Spleen (tissue), 11 donors: ENCODE data around the gene SLAMF7. TPM values are rescaled to one million over a fixed set of nuclear protein-coding genes. Genes with fewer than 3 reads are reported as not detected.
"Not testable (repeated sequence)": the region's sequence is repeated elsewhere in the genome, so short reads cannot be mapped to it uniquely, and the experiment has no call there.

Source experiments
- DNase-seq: peaks from one replicate; pipeline ENCODE4 v3.0.0-alpha.2; 2020
- H3K27ac ChIP-seq, 8 donors: fragments of 200-600 bp; sonication (generic) in 7 of 8; 1 replicate in 4 of 8; 2 replicates in 4 of 8; pipeline versions ENCODE4 v1.5.0 to v1.8.0; 2016 to 2021; ENCODE audit warnings: inconsistent platforms in 4 of 8, mild to moderate bottlenecking in 4 of 8, moderate library complexity in 1 of 8
- H3K27me3 ChIP-seq, 7 donors: fragments of 200-600 bp; sonication (generic) in 6 of 7; replicated peaks in 1 of 7; 1 replicate in 4 of 7; 2 replicates in 3 of 7; pipeline versions ENCODE4 v1.5.0 to v1.8.0; 2016 to 2021; ENCODE audit warnings: inconsistent platforms in 3 of 7, mild to moderate bottlenecking in 1 of 7
- H3K36me3 ChIP-seq, 6 donors: fragments of 200-600 bp; sonication (generic) in 5 of 6; 1 replicate in 4 of 6; 2 replicates in 2 of 6; pipeline versions ENCODE4 v1.5.0 to v1.8.0; 2016 to 2021; ENCODE audit warnings: inconsistent platforms in 2 of 6
- H3K4me1 ChIP-seq, 6 donors: fragments of 200-600 bp; sonication (generic) in 5 of 6; 1 replicate in 3 of 6; 2 replicates in 3 of 6; pipeline versions ENCODE4 v1.5.0 to v1.8.0; 2016 to 2021; ENCODE audit warnings: inconsistent platforms in 3 of 6
- H3K4me3 ChIP-seq, 8 donors: fragments of 200-600 bp; sonication (generic) in 7 of 8; 1 replicate in 4 of 8; 2 replicates in 4 of 8; pipeline versions ENCODE4 v1.5.0 to v1.8.0; 2016 to 2021; ENCODE audit warnings: inconsistent platforms in 4 of 8, mild to moderate bottlenecking in 4 of 8, moderate library complexity in 2 of 8
- H3K9me3 ChIP-seq, 8 donors: fragments of 200-600 bp; sonication (generic) in 7 of 8; 1 replicate in 4 of 8; 2 replicates in 4 of 8; pipeline versions ENCODE4 v1.5.0 to v1.8.0; 2016 to 2021; ENCODE audit warnings: inconsistent platforms in 4 of 8
- CTCF ChIP-seq, 11 experiments: fragments of 200-600 bp in 7 of 11; fragments of 450-650 bp in 4 of 11; sonication (generic) in 4 of 11; IDR thresholded peaks in 8 of 11; conservative IDR thresholded peaks in 3 of 11; 1 replicate in 7 of 11; 2 replicates in 4 of 11; pipeline versions ENCODE4 v1.4.0 to v1.8.0; 2016 to 2021; ENCODE audit warnings: antibody characterized with exemption in 11 of 11, inconsistent platforms in 4 of 11, mild to moderate bottlenecking in 1 of 11
- POLR2A ChIP-seq, 3 donors: fragments of 450-650 bp; IDR thresholded peaks; one replicate each; pipeline ENCODE4 v1.5.1; 2017; ENCODE audit warnings: antibody characterized with exemption in 3 of 3, mild to moderate bottlenecking in 1 of 3
- POLR2AphosphoS5 ChIP-seq, 3 donors: sonication (generic); formaldehyde crosslinking; IDR thresholded peaks; one replicate each; pipeline ENCODE4 v1.5.1; 2017; ENCODE audit warnings: antibody characterized with exemption in 3 of 3
- WGBS, 5 donors: extraction: QIAGEN DNeasy Blood & Tissue Kit in 3 of 5; methylation state at CpG; one replicate each; pipeline versions ENCODE4 v1.1.5 to v1.1.7; 2013 to 2018; 5-methylcytosine and 5-hydroxymethylcytosine counted together
- intact Hi-C: fragments of 100-400 bp; cut with DNase I; formaldehyde crosslinking; loops from one replicate; pipeline ENCODE4 v1.15.0; 2023; ENCODE audit warnings: low total_unique reads
- polyA plus RNA-seq, 3 donors: library from polyadenylated mRNA; stranded (reverse); fragments of 200-250 nt; gene quantifications; one replicate each; pipeline ENCODE4 v1.2.1, GENCODE V29; 2013
- total RNA-seq, 7 donors: library from RNA; depleted of rRNA in 3 of 7; stranded (reverse); fragments of >200 nt in 3 of 7; fragmentation: NEBNext Ultra II Directional in 4 of 7; extraction: Animal tissue kit (Norgen Biotek cat#: 25700) in 4 of 7; gene quantifications; one replicate each; pipeline versions ENCODE4 v1.1.0 to v1.2.1, GENCODE V29; 2016 to 2021
- donor health status: healthy with polysubstance abuse.
- donor health status: DM: no; HTN: no; CAD: no; lungs with moderate emphysema.
- donor health status: DM: no; HTN: no; CAD: no.
- donor health status: Bipolar disorder and iron deficiency.
- donor health status: healthy.
- donor health status: DM: no; HTN: no; CAD: no.
- donor health status: DM: yes; HTN: yes; CAD: no.

Gene SLAMF7
- total and polyA plus RNA-seq, 10 donors, result 12.5 to 134 (median 41.8) TPM

- TF ChIP-seq POLR2A (IDR thresholded peaks at IDR 0.05), result no peak
- TF ChIP-seq POLR2AphosphoS5 (IDR thresholded peaks at IDR 0.05), result no peak
- no peak for TF ChIP-seq CTCF (IDR thresholded peaks at IDR 0.05 in 8 of 11, conservative IDR thresholded peaks at IDR 0.05 in 3 of 11)
- Histone ChIP-seq H3K9me3 (no peaks in the 10 kb centered on the region), H3K4me3 (peak overlapping the region; percentile 42 to 77 (median 58)), H3K36me3 (peaks cover 0 to 1% (median 0%) of the 10 kb centered on the region in 6 donors), H3K27me3 (no peaks in the 10 kb centered on the region), H3K27ac (peak overlapping the region; percentile 61 to 95 (median 90)), H3K4me1 (peaks cover 13 to 79% (median 67%) of the 10 kb centered on the region in 6 donors)
- WGBS, 5 donors, result 17 to 42% (median 23%) methylated on average over 2 of the region's 2 CpGs
- intact Hi-C loops, result no loop called here
- no peak for DNase-seq
These were observed 27.8 kb upstream of the SLAMF7 start for GRCh38 chr1:160711276-160711601.

GRCh38 chr1:160711602-160712311 is 27.3 kb upstream of the SLAMF7 start, which contains the start of gene CD48:
TSS of gene CD48 (minus strand) at chr1:160711822. CDS start at chr1:160711763, 59 bp downstream.
- WGBS, 5 donors, result 15 to 36% (median 21%) methylated on average over 9 of the region's 9 CpGs

DNA sequence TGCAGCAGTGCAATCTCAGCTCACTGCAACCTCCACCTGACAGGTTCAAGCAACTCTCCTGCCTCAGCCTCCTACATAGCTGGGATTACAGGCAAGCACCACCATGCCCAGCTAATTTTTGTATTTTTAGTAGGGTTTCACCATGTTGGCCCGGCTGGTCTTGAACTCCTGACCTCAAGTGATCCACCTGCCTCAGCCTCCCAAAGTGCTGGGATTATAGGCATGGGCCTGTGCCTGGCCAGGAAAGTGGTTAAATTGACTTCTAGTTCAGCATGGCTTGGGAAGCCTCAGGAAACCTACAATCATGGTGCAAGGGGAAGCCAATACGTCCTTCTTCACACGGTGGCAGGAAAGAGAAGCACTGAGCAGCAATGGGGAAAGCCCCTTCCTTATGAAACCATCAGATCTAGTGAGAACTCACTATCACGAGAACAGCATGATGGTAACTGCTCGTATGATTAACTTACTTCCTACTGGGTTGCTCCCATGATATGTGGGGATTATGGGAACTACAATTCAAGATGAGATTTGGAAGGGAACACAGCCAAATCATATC is 26.4 kb upstream of the SLAMF7 start:
- peak overlapping the region; percentile 61 to 95 (median 90) for H3K27ac ChIP-seq
- not testable (repeated sequence) for H3K27me3 ChIP-seq, DNase-seq

More at GRCh38 chr1:160711602-160712311, 27.3 kb upstream of the SLAMF7 start, which contains the start of gene CD48:
- TF ChIP-seq POLR2A (IDR thresholded peaks at IDR 0.05) (no peak), POLR2AphosphoS5 (IDR thresholded peaks at IDR 0.05) (peak in 2 of 3 donors; percentile 25 to 47)
- peak within 1 kb of the TSS; percentile 61 to 95 (median 90) for H3K27ac ChIP-seq
- no peak for DNase-seq
- H3K4me1 ChIP-seq, result peaks cover 8 to 74% (median 62%) of the 10 kb centered on the region in 6 donors
- H3K4me3 ChIP-seq, result peak within 1 kb of the TSS; percentile 42 to 77 (median 58)
- no peaks in the 10 kb centered on the region for H3K27me3 ChIP-seq
- H3K36me3 ChIP-seq, result no peaks in the 10 kb centered on the region
- intact Hi-C loops, result no loop called here
- no peaks in the 10 kb centered on the region for H3K9me3 ChIP-seq

GRCh38 chr1:160713161-160713560 is 25.9 kb upstream of the SLAMF7 start:
- no peaks in the 10 kb centered on the region for H3K27me3 ChIP-seq
- 21 to 33% (median 26%) methylated on average over 1 of the region's 1 CpG for WGBS, 5 donors
- TF ChIP-seq POLR2A (IDR thresholded peaks at IDR 0.05) (no peak), POLR2AphosphoS5 (IDR thresholded peaks at IDR 0.05) (no peak), CTCF (IDR thresholded peaks at IDR 0.05 in 8 of 11, conservative IDR thresholded peaks at IDR 0.05 in 3 of 11) (no peak)

More for the DNA sequence above, 26.4 kb upstream of the SLAMF7 start:
- intact Hi-C loops, H3K36me3 ChIP-seq, H3K9me3 ChIP-seq: not testable (repeated sequence)
- H3K4me1 ChIP-seq, result peaks cover 8 to 69% (median 53%) of the 10 kb centered on the region in 6 donors
- TF ChIP-seq CTCF (IDR thresholded peaks at IDR 0.05 in 8 of 11, conservative IDR thresholded peaks at IDR 0.05 in 3 of 11), result peak in 2 of 11 experiments; percentile 18 to 33
- peak in 2 of 3 donors; percentile 41 to 91 for TF ChIP-seq POLR2AphosphoS5 (IDR thresholded peaks at IDR 0.05)
- 20 to 27% (median 23%) methylated on average over 5 of the region's 5 CpGs for whole genome bisulfite sequencing, 5 donors
- peak overlapping the region in 1 of 8 donors; percentile 77 for H3K4me3 ChIP-seq

More at GRCh38 chr1:160713161-160713560, 25.9 kb upstream of the SLAMF7 start:
- Histone ChIP-seq H3K4me3 (peak overlapping the region in 1 of 8 donors; percentile 77), H3K9me3 (no peaks in the 10 kb centered on the region), H3K4me1 (peaks cover 8 to 69% (median 48%) of the 10 kb centered on the region in 6 donors), H3K36me3 (no peaks in the 10 kb centered on the region), H3K27ac (peak overlapping the region; percentile 61 to 95 (median 90))
- intact Hi-C loops, result no loop called here
- DNase-seq, result no peak
